Left renal pelvis (tissue), 4 donors: ENCODE data around the gene SPRING1. TPM values are rescaled to one million over a fixed set of nuclear protein-coding genes. Genes with fewer than 3 reads are reported as not detected.
"Not testable (repeated sequence)": the region's sequence is repeated elsewhere in the genome, so short reads cannot be mapped to it uniquely, and the experiment has no call there.

Source experiments
- DNase-seq, 4 donors: peaks; one replicate each; pipeline ENCODE4 v3.0.0-alpha.2; 2013; ENCODE audit warnings: low read depth in 4 of 4, low spot score in 3 of 4
- polyA plus RNA-seq, 4 donors: library from polyadenylated mRNA; unstranded; fragments of 120-200 nt; gene quantifications; one replicate each; pipeline ENCODE4 v1.2.1, GENCODE V29; 2013; ENCODE audit not compliant: insufficient read length in 4 of 4

Gene SPRING1
- polyA plus RNA-seq, 4 donors, result 23.4 to 38.5 (median 32.7) TPM

DNA sequence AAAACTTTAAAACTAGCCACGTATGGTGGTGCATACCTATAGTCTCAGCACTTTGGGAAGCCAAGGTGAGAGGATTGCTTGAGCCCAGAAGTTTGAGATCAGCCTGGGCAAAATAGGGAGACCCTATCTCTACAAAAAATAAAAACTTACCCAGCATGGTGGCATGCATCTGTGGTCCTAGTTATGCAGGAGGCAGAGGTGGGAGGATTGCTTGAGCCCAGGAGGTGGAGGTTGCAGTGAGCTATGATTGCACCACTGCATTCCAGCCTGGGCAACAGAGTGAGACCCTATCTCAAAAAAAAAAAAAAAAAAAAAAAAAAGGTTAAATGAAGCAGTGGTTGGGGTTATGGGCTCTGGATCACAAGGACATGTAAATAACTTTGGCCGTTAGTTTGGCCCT, 4.9 kb upstream of the SPRING1 start:
- DNase-seq, result not testable (repeated sequence)

- no peak for DNase-seq
Measured at GRCh38 chr12:116739381-116739887, 1.6 kb upstream of the SPRING1 start.

GRCh38 chr12:116736962-116737773, 701 bp downstream of the SPRING1 start:
- DNase-seq, result no peak

DNA sequence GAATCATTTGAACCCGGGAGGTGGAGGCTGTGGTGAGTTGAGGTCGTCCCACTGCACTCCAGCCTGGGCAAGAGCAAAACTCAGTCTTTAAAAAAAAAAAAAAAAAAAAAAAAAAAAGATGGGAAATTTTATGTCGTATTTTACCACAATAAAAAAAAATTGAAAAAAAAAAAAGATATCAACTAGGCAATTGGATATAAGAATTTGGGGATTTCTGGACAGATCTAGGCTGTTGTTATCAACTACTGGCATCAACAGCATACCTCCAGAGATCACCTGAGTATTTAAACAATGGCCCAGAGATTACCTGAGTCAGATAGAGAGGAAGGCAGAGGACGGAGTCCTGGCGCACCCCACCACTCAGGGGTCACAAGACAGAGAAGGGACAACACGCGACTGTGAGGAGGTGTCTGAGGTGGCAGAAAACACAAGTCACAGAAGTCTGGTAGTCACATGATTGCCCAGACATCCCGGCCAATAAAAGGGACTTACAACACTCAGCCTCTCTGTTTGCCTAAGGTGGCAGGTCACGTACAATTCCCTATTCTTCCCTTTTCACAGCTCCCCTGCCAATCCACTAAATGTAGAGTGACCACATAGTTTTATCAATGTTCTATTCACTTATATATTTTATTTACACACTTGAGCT, 1.8 kb downstream of the SPRING1 start:
- DNase-seq, result no peak

DNA sequence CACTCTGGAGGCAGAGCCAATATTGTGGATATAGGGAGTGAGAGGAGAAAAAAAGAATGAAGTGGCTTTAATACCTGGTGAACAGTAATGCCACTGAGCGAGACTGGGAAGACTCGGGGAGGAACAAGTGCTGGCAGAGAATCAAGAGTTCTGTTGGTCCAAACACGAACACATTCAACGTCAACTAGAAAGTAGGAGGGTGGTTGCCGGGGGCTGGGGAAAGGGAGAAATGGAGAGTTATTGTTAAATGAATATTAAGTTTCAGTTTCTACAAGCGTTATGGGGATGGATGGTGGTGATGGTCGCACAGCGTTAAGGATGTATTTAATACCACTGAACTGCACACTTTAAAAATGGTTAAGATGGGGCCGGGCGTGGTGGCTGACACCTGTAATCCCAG, 2.8 kb downstream of the SPRING1 start:
- DNase-seq, result no peak

DNA sequence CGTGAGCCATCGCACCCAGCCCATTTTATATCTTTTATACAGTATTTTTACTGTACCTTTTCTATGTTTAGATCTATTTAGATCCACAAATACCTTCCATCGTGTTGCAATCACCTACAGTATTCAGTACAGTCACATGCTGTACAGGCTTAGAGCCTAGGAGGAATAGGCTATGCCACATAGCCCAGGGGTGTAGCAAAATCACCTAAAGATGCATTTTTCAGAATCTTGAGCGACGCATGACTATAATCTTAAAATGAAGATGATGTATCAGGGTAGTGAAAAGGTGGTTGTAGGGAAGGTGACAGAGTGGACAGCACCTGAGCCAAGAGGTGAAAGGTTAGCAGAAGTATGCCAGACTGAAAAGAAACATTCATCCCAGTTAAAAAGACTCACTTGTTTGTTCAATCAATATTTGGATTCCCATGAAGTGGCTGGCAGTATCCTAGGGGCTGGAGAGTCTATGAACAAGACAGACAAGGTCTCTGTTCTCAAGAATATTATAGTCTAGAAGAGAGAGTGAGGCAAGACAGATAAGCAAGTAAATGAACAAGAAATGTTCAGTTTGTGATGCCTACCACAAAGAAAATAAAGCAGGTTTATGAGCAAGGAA, 3.6 kb downstream of the SPRING1 start:
- no peak for DNase-seq

DNA sequence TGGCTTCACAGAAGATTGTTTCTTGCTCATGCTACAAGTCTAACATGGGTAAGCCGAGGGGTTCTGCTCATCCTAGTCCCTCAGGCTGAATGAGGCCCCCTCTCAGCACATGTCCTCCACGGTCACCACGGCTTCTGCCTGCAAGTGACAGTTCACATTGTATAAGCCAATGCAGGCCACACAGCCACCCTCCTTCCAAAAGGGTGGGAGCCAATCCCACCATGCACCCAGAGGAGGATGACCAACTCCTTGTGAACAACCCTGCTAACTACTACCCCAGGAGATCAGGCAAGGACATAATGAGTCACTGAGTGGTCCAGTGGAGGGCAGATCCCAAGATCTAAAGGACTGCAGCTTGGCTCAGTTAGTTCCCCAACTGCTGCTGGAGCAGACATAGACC, 6.1 kb downstream of the SPRING1 start:
- DNase-seq, result no peak

GRCh38 chr12:116727891-116728290, 10.0 kb downstream of the SPRING1 start:
- no peak for DNase-seq

- no peak for DNase-seq
Measured at GRCh38 chr12:116727261-116727660, 10.6 kb downstream of the SPRING1 start.

DNA sequence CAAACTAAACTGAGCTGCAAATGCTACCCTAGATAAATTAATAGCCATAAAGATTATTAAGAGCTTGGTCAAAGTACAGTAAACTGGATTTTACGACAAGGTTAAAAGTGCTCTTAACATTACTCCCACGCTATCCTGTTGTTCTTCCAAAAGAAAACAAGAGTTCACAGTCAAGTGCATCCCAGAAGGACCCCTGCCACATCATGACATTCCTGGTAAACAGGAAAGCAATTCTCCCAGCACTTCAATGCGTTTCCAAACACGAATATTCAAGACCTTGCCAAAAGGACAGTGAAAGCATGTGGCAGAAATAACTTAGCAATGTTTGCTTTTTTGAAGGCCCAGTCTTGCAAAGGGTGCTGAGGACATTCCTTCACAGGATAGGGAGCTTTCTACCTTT, 11.2 kb downstream of the SPRING1 start:
- no peak for DNase-seq

GRCh38 chr12:116722245-116722644, 15.6 kb downstream of the SPRING1 start:
- DNase-seq, result no peak

DNA sequence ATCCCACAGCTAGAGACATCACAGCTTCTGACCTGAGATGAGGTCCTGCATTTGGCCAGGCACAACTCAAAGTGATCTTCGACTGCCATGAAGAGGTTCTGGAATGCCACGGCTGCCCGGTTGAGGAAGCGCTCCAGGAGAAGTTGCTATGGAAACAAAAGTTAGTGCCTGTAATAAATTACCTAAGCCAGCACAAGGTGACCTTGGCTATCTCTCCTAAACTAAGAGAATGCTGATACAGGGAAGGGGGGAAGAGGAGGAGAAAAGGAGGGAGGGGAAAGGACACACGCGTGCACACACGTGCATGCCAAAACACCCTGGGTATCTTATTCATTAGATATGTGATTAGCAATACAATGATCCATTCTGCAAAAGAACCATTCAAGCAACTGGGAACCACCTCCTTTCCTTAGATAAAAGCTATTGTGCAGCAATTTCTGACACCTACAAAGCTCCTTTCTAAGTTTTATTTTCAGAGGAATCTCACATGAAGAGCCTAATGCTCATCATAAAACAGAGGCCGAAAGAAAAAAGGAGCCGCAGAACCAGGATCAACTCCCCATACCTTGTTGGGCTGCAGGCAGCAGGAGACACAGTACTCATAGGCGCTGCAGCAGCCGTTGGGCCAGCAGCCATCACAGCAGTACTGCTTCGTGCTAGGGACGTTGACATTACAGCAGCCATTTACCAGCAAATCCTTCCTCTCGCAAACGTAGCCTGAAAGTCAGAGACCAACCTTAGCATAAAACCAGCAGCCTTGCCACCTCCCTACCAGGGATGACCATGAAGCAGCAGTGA, 17.9 kb downstream of the SPRING1 start:
- DNase-seq, result no peak

DNA sequence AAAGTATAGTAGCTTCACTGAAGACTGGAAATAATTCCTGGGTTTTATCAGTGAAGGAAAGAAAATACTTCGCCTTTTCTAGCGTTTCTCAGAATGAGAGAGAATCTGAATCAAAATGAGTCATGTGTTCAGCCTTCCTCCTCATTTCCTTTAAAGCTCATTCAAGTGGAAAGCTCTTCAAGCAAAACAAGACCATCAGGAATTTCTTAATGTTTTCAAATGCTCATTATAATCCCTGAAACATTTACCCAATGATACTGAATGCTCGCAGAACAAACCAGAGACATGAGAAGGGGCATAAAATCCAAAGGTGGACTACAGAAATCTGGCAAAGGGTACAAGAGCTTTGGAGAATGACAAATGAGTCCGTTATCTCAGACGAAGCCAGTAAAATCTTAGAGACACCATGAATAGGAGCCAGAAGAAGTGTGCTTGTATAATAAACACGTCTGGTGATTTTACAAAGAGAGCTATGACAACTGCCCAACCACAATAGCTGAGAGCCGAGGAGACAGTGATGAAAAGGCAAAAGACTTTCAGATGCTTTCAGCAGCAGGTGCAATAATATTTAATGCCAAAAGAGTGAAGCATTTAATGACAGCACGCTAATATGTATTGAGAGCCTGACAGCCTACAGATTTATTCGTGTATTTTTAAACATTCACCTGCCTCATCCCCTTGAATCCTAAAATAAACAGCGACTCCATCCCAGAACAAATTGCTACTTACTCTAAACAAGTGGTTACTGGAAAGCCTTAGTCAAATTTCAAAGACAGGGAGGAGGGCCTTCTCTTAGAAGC, 19.0 kb downstream of the SPRING1 start:
- DNase-seq, result no peak

- DNase-seq, result no peak
Measured at GRCh38 chr12:116717466-116718437, 20.1 kb downstream of the SPRING1 start.

- DNase-seq, result no peak
Measured at GRCh38 chr12:116714175-116714574, 23.7 kb downstream of the SPRING1 start.

GRCh38 chr12:116713527-116713926, 24.3 kb downstream of the SPRING1 start:
- DNase-seq, result no peak

DNA sequence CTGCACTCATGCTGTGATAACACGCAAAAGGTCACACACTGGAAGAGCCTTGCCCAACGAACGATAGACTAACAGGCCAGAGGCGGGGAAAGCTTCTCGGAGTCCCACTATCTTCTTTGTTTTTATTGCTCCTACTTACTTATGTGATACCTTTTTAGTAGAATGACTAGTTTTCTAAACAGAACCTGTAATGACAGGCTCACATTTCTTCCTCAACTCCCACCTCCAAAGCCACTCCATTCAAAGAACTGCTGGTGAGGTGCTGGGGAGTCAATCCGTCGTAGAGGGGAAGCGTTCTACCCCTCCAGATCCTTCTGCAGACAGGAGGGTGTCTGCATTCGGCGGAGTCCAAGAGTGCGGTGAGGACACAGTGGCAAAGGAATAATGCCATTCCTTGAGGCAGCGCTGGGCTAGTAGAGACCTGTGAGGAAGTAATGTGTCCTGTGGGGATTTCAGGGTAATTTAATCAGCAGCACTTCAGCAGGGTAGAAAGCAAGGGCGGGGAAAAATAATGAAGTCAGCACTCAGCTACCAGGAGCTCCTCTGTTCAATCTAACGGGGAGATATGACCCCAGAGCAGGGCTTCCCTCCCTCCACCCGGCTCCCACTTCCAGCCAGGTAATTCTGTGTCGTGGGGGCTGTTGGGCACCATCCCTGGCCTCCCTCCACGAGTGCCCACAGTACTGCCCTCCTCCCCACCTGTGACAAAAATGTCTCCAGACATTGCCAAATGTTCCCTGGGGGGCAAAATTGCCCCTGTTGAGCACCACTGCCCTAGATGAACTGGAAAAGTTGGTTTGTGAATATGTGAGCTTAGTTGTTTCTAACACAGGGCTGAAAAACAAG, 25.2 kb downstream of the SPRING1 start:
- no peak for DNase-seq
